RPMI7951 (cell line): ENCODE data around the gene S100A5. TPM values are rescaled to one million over a fixed set of nuclear protein-coding genes. Genes with fewer than 3 reads are reported as not detected.
"Not testable (repeated sequence)": the region's sequence is repeated elsewhere in the genome, so short reads cannot be mapped to it uniquely, and the experiment has no call there.

ENCODE experiments used
- DNase-seq: peaks from one replicate; pipeline ENCODE4 v3.0.0-alpha.2; 2012; ENCODE audit warnings: low read depth
- total RNA-seq: library from RNA; depleted of rRNA; stranded (reverse); fragments of >200 nt; shearing (Covaris generic); gene quantifications from 2 replicates; pipeline ENCODE4 v1.2.3, GENCODE V29; 2014

Gene S100A5
- total RNA-seq, 1 experiment from 2014 or later, result 2.2 TPM

DNA sequence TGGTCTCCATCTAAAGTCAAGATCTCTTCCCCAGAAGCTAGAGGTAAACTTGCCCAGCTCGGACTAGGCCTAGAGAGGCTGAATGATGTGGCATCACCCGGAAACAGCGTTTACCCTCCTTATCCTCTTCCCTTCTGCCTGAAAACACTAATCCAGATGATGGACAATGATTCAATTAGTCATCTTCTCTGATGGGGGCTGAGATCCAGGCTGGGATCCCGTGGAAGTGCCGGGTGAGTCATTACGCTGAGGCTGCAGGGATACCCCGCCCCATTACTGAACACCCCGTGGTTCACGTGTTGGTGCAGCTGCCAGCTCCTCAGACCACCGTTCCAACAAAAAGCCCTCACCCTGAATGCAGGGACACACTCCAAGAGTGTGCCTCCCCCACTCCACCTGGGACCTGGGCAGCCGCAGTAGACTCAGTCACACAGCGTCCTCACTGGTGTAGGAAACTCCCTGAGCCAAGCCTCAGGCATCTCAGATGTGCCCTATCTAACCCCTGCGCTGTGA is 7.0 kb downstream of the S100A5 start:
- peak; percentile 95 for DNase-seq

DNA sequence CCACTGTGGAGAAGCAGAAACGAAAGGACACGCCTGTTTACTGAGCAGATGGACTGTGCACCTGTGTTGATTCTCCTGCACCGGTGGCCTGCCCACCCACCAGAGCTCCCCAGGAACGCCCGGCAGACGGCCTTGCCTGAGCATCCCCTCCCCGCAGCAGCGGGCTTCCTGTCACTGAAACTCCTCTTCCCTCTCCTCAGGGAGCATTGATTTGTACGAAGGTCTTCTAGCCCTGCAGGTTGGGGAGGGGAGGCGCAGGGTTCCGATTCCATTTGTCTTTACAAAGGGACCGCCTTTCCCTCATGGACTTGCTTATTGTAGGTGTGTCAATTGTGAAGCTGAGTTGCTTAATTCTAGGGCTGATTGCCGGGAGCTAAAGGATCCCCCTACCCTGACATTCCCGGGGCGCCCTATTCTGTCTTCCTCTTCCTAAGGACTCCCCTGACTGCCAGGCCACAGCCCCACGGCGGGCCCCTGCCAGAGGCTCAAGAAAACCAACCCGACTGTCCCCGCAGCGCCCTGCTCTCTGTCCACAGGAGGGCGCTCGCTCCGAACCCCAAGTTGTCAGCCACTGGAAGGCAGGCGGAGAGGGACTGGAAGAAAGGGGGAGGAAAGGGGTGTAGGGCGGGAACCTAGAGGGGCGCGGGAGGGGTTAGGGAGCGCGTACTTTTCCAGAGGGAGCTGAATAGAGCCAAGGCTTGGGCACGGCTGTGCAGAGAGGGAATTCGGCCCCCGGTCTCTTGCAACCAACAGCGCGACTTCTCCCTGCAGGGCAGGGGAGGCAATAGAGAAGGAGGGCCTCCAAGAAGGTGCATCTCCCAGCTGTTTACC is 7.8 kb downstream of the S100A5 start:
- peak; percentile 71 for DNase-seq

GRCh38 chr1:153532181-153532580 is 8.6 kb downstream of the S100A5 start:
- DNase-seq, result no peak

DNA sequence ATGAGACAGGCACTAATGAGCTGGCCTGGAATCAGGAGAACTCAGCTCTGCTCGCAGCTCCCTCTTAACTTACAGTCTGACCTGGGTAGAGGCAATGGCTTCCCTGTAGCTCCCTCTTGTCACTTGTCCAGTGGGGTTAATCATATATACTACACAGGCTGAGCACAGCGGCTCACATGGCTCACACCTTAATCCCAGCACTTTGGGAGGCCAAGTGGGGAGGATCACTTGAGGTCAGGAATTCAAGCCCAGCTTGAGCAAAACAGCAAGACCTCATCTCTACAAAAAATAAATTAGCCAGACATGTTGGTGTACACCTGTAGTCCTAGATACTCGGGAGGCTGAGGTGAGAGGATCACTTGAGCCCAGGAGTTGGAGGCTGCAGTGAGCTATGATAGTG is 9.1 kb downstream of the S100A5 start:
- no peak for DNase-seq

- no peak for DNase-seq
These were observed 13.1 kb downstream of the S100A5 start for GRCh38 chr1:153527683-153528040.

- DNase-seq, result no peak
These were observed 13.6 kb downstream of the S100A5 start for GRCh38 chr1:153527023-153527682.

DNA sequence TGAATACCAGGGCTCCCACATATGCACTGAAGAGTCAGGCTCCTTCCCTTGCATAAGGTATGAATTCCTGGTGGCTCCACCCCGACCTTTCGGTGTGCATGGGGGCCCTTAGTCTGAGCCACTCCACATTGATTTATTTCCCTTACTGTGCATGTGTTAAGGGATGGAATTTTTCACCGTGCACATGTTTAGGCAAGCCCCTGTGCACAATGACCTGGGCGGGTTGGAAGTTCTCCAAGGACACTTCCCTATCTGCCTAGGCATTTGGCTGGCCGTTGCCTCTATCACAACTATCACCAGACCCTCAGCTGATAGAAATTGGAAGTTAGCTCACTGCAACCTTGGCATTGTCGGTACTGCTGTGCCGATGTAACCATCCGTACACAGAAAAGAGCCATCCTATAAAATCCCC is 14.6 kb downstream of the S100A5 start:
- DNase-seq, result no peak

DNA sequence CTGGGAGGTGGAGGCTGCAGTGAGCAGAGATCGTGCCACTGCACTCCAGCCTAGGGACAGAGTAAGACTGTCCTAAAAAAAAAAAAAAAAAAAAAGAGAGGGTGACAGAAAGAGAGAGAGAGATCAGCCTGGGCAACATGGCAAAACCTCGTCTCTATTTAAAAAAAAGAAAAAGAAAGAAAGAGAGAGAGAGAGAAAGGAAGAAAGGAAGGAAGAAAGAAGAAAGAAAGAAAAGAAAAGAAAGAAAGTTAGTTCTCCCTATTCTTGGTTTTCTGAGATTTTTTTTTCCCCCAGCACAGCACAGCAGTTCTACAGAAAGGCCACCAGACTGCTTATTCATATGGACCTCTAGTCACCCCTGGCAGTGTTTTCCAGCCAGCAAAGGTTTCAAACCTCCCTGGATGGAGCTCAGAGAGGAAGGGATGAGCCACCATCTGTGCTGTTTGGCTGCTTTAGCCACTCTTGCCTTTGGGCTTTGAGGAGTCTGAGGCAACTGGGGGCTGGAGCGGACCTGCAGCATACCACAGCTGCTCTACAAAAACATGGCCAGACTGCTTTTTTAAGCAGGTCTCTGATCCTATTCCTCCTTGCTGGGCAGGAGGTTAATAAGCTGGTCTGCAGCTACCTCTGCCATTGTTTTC is 15.5 kb downstream of the S100A5 start:
- DNase-seq, result no peak

- DNase-seq, result not testable (repeated sequence)
These were observed 18.2 kb downstream of the S100A5 start for GRCh38 chr1:153522353-153523048.

DNA sequence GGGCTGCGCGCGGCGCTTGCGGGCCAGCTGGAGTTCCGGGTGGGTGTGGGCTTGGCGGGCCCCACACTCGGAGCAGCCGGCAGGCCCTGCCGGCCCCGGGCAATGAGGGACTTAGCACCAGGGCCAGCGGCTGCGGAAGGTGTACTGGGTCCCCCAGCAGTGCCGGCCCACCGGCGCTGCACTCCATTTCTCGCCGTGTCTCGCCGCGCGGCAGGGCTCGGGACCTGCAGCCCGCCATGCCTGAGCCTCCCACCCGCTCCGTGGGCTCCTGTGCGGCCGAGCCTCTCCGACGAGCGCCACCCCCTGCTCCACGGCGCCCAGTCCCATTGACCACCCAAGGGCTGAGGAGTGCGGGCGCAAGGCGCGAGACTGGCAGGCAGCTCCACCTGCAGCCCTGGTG is 18.9 kb downstream of the S100A5 start:
- not testable (repeated sequence) for DNase-seq

- DNase-seq, result no peak
These were observed 19.8 kb downstream of the S100A5 start for GRCh38 chr1:153520818-153521476.

GRCh38 chr1:153520137-153520691 is 20.5 kb downstream of the S100A5 start:
- not testable (repeated sequence) for DNase-seq

- no peak for DNase-seq
These were observed 21.5 kb downstream of the S100A5 start for GRCh38 chr1:153519242-153519641.

DNA sequence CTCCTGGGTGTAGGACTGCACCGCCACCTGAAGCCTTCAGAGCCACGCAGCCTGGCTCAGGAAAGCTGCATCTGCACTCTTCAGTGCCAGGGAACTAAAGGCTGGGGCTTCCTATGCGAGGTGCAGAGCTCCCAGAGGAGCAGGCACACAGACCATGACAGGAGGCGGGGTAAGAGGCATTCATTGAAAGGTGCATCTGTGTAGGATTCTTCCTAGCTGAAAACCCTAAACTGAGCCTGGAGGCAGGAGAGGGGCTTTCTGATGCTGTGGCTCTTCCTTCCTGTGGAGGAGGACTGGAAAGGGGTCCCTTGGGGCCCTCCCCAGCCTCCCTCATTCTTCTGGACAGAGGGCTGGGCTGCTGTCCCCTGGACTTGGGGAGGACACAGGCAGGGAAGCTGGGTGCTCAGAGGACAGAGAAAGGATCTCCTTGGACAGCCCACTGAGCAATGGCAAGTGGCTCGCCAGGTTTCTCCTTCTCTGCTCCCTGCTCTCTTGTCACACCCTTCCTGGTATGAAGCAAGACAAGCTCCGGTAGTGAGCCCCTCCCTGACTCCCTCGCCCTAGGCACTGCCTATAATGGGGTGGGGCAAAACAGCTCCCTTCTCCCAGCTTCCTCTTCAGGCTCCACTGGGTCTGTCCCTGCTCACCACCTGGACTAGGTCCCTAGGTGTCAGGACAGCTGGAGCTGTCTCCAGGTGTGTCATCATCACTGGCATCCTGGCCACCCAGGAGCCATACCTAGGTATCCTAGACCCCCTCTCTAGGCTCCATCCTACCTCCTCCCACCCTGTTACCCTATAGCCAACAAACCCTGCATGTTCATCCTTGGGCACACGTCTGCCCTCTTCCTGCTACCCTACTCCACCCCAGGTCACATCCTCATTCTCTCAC is 25.0 kb downstream of the S100A5 start:
- peak; percentile 12 for DNase-seq

GRCh38 chr1:153513666-153514065 is 27.1 kb downstream of the S100A5 start:
- DNase-seq, result no peak

DNA sequence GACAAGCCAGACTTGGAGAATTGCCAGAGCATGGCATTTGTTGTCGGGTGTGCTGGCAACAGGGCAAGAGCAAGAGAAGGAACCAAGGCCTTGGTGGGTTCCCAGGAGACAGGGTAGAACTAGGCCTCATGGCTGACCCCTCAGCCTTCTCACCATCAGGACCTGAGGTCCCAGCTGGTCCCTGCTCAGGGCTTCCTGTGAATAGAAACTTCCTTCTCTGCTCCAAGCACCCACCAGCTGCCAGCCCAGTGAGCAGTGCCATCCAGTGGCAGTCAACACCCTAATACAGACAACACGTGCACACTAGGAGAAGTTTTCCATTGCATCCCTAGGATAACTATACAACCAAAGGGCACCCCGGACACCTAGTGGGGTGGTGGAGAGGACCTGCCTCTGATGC is 27.7 kb downstream of the S100A5 start:
- DNase-seq, result peak; percentile 21

GRCh38 chr1:153510984-153511410 is 29.7 kb downstream of the S100A5 start:
- DNase-seq, result peak; percentile 69

DNA sequence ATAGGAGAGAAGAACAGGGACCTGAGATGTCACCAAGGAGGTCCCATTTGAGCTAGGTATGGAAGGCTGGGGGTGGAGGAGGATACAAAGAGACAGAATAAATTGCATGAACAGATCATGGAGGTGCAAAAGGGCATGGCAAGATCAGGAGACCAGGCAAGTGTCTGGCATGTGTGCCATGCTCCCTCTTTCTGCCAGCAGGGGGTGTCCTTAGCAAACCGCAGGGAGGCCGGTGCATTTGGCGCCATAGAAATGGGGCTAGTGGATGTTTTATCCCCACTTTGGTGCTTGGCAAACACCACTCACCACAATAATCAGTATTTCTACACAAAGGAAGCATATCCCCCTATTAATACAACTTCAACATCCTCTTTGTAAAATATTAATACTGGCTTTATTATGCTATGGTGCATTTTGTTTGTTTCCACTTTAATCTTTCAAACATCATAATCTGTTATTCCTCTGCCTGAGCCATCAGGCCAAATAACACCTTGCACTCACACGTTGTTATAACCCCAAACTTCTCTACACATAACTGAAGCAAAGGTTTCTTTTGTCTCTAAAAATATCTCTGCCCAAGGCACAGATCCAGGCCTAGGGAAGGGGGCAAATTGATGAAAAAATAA is 30.9 kb downstream of the S100A5 start:
- peak; percentile 51 for DNase-seq

DNA sequence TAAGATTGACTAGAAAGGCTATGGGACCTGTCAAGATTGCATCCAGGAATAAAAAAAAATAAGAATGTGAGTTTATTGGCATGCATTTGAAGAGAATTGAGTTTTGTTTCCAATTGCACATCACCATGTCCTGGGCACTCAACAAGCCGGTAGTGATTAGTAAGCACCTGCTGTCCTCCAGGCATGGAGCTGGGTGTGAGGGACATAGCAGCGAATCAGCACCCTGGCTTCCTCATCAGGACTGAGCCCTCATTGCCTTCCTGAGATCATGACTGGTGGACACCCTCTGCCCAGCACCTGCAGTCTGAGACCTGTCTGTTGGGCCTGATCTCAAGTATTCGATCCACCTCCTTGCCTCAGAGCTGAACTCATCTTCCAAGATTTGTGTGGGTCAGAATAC is 31.7 kb downstream of the S100A5 start:
- no peak for DNase-seq
